Measurements from ENCODE around the gene CDH4.

GRCh38 chr20:61806314-61806713 lies 554.3 kb downstream of the CDH4 start:
- TF ChIP-seq, protein P1, sequence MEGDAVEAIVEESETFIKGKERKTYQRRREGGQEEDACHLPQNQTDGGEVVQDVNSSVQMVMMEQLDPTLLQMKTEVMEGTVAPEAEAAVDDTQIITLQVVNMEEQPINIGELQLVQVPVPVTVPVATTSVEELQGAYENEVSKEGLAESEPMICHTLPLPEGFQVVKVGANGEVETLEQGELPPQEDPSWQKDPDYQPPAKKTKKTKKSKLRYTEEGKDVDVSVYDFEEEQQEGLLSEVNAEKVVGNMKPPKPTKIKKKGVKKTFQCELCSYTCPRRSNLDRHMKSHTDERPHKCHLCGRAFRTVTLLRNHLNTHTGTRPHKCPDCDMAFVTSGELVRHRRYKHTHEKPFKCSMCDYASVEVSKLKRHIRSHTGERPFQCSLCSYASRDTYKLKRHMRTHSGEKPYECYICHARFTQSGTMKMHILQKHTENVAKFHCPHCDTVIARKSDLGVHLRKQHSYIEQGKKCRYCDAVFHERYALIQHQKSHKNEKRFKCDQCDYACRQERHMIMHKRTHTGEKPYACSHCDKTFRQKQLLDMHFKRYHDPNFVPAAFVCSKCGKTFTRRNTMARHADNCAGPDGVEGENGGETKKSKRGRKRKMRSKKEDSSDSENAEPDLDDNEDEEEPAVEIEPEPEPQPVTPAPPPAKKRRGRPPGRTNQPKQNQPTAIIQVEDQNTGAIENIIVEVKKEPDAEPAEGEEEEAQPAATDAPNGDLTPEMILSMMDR (conservative IDR thresholded peaks at IDR 0.05; ENCODE audit: low read length): no peak
- TF ChIP-seq EZH2phosphoT487 (IDR thresholded peaks at IDR 0.05; ENCODE audit: borderline replicate concordance, low read depth, low read length): no peak

Data from OCI-LY7 (cell line).